Ascending aorta (tissue), 2 donors: Measurements from ENCODE around the gene NAA40. TPM values are rescaled to one million over a fixed set of nuclear protein-coding genes. Genes with fewer than 3 reads are reported as not detected.

ENCODE experiments used
- DNase-seq, 2 donors: peaks; one replicate each; pipeline ENCODE4 v3.0.0-alpha.2; 2019; ENCODE audit warnings: low spot score in 2 of 2
- H3K27ac ChIP-seq, 2 donors: fragments of 200-600 bp; sonication (generic); one replicate each; pipeline ENCODE4 v1.5.1; 2016 to 2017; ENCODE audit warnings: mild to moderate bottlenecking in 1 of 2
- H3K27me3 ChIP-seq: fragments of 200-600 bp; sonication (generic); one replicate; pipeline ENCODE4 v1.5.1; 2017
- H3K36me3 ChIP-seq, 2 donors: fragments of 200-600 bp; sonication (generic); one replicate each; pipeline ENCODE4 v1.5.1; 2016
- H3K4me1 ChIP-seq, 2 donors: fragments of 200-600 bp; sonication (generic); one replicate each; pipeline ENCODE4 v1.5.1; 2016 to 2017; ENCODE audit warnings: mild to moderate bottlenecking in 1 of 2
- H3K4me3 ChIP-seq, 2 donors: fragments of 200-600 bp; sonication (generic); one replicate each; pipeline ENCODE4 v1.5.1; 2016 to 2017; ENCODE audit warnings: mild to moderate bottlenecking in 1 of 2
- H3K9me3 ChIP-seq, 2 donors: fragments of 200-600 bp; sonication (generic); one replicate each; pipeline ENCODE4 v1.5.1; 2016
- CTCF ChIP-seq, 3 experiments: fragments of 200-600 bp in 2 of 3; fragments of 450-650 bp in 1 of 3; sonication (generic) in 2 of 3; IDR thresholded peaks; one replicate each; pipeline ENCODE4 v1.5.1; 2016 to 2019; ENCODE audit warnings: antibody characterized with exemption in 3 of 3, mild to moderate bottlenecking in 1 of 3, moderate library complexity in 1 of 3
- intact Hi-C: fragments of 100-400 bp; cut with DNase I; formaldehyde crosslinking; loops from one replicate; pipeline ENCODE4 v1.15.1; 2023
- total RNA-seq: library from RNA; depleted of rRNA; stranded (reverse); fragments of >200 nt; gene quantifications from one replicate; pipeline ENCODE4 v1.1.0, GENCODE V29; 2016

The NAA40 gene
- total RNA-seq, 1 donor from 2014 or later, result 3.1 TPM

- H3K27me3 ChIP-seq, result no peaks in the 10 kb centered on the region
- intact Hi-C loops, result no loop called here
- no peaks in the 10 kb centered on the region for H3K4me1 ChIP-seq
- H3K9me3 ChIP-seq, result no peaks in the 10 kb centered on the region
- peaks cover 35 to 58% of the 10 kb centered on the region in 2 donors for H3K36me3 ChIP-seq
- H3K27ac ChIP-seq, result no peak overlapping the region
- DNase-seq, result no peak
- no peak for TF ChIP-seq CTCF (IDR thresholded peaks at IDR 0.05)
- H3K4me3 ChIP-seq, result no peak overlapping the region
Measured at GRCh38 chr11:63896071-63896470, 42.7 kb upstream of the NAA40 start.

GRCh38 chr11:63897459-63898146, 41.2 kb upstream of the NAA40 start:
- Histone ChIP-seq H3K4me1 (no peaks in the 10 kb centered on the region), H3K36me3 (peaks cover 48 to 71% of the 10 kb centered on the region in 2 donors), H3K27me3 (no peaks in the 10 kb centered on the region), H3K4me3 (no peak overlapping the region), H3K9me3 (no peaks in the 10 kb centered on the region), H3K27ac (no peak overlapping the region)
- DNase-seq, result no peak
- no peak for TF ChIP-seq CTCF (IDR thresholded peaks at IDR 0.05)
- intact Hi-C loops, result no loop called here

GRCh38 chr11:63901660-63902059, 37.1 kb upstream of the NAA40 start:
- DNase-seq, result no peak
- Histone ChIP-seq H3K4me1 (no peaks in the 10 kb centered on the region), H3K27ac (no peak overlapping the region), H3K27me3 (no peaks in the 10 kb centered on the region), H3K4me3 (no peak overlapping the region), H3K36me3 (peaks cover 85 to 88% of the 10 kb centered on the region in 2 donors), H3K9me3 (no peaks in the 10 kb centered on the region)
- TF ChIP-seq CTCF (IDR thresholded peaks at IDR 0.05), result no peak
- intact Hi-C loops, result no loop called here

- no peak for TF ChIP-seq CTCF (IDR thresholded peaks at IDR 0.05)
- DNase-seq, result no peak
- H3K36me3 ChIP-seq, result peaks cover 85 to 87% of the 10 kb centered on the region in 2 donors
- no peak overlapping the region for H3K4me3 ChIP-seq
- peaks cover 0 to 8% of the 10 kb centered on the region in 2 donors for H3K4me1 ChIP-seq
- no peaks in the 10 kb centered on the region for H3K27me3 ChIP-seq
- H3K27ac ChIP-seq, result peak overlapping the region in 1 of 2 donors; percentile 45
- intact Hi-C loops, result no loop called here
- H3K9me3 ChIP-seq, result no peaks in the 10 kb centered on the region
Measured at GRCh38 chr11:63903884-63904283, 34.9 kb upstream of the NAA40 start.

GRCh38 chr11:63904743-63905142, 34.1 kb upstream of the NAA40 start:
- H3K4me3 ChIP-seq, result no peak overlapping the region
- no peaks in the 10 kb centered on the region for H3K27me3 ChIP-seq
- peaks cover 81 to 85% of the 10 kb centered on the region in 2 donors for H3K36me3 ChIP-seq
- H3K27ac ChIP-seq, result peak overlapping the region; percentile 35 to 45
- intact Hi-C loops, result no loop called here
- DNase-seq, result no peak
- TF ChIP-seq CTCF (IDR thresholded peaks at IDR 0.05), result no peak
- H3K9me3 ChIP-seq, result no peaks in the 10 kb centered on the region
- peaks cover 4 to 16% of the 10 kb centered on the region in 2 donors for H3K4me1 ChIP-seq
